NCI-H128 (cell line): Measurements from ENCODE around the gene GNAS-AS1.
A peak's percentile ranks its signal among the peaks of the same experiment; 100 is the strongest.

Experiments
- DNase-seq: peaks from one replicate; lab custom pipeline; 2025; ENCODE audit not compliant: unreplicated experiment; lab: John Stamatoyannopoulos, UW

Gene GNAS-AS1

DNA sequence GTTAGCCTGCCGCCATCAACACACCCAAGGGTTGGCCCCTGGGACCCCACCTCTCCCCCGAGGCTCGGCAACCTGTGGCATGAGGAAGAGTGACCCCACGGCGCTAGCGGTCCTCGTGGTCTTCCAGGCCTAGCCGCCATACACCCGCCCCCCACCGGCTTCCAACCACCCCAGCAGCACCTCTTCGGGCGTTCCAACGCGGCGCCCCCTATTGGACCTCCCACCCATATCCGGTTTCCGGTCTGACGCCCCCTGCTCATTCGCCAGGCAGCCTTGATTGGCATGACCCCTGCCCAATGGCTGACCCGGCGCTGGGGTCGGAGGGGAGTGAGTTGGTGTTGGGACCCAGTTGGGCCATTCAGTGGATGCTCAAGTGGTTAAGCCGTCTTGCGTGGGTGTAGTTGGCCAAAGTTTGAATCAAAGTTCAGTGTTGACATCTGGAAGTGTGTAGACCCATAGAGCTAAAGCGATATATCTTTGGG is at the start of gene GNAS-AS1:
GNAS-AS1 (minus strand) TSS at position 210 of the 482 bp plus-strand sequence.
- peak; percentile 27 for DNase-seq

DNA sequence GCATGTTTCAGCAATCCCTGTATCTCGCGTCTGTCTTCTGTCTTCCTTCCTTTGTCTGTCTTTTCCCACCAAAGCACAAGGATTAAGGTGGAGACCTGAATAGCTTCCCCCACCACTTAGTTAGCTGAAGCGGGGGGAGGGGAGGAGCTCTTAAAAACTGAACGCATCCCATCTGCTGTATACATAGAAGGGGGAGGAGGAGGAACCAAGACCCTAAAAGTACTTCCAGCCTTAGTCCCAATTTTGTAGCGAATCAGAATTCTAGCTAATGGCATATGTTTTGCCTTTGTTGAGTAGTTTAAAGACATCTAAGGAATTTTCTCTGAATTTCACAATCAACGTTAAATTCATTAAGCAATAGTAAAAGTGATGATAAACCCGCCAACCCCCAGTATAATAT is 49.7 kb upstream of the GNAS-AS1 start:
- DNase-seq = no peak

- no peak for DNase-seq
Measured at GRCh38 chr20:58899512-58899911, 48.8 kb upstream of the GNAS-AS1 start.

GRCh38 chr20:58898629-58899408 is 48.1 kb upstream of the GNAS-AS1 start:
- no peak for DNase-seq

DNA sequence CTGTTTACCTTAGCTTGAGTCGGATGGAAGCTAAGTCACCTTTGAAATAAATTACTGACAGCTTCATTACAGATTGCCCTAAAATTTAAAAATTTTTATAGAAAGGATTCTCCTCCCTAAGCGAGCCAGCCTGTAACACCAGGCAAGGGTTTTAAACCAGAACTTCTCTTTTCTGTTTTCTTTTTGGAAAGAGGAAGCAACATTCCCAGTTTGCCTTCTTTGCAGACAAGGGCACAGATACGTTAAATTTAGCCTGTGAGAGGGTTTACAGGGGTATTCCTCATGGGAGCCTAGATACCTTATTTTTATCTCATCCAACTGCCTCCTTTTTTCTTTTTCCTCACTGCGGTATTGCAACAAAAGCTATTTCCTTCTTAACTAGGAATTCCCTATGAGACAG is 46.8 kb upstream of the GNAS-AS1 start:
- DNase-seq = no peak

- no peak for DNase-seq
Measured at GRCh38 chr20:58896820-58897219, 46.1 kb upstream of the GNAS-AS1 start.

DNA sequence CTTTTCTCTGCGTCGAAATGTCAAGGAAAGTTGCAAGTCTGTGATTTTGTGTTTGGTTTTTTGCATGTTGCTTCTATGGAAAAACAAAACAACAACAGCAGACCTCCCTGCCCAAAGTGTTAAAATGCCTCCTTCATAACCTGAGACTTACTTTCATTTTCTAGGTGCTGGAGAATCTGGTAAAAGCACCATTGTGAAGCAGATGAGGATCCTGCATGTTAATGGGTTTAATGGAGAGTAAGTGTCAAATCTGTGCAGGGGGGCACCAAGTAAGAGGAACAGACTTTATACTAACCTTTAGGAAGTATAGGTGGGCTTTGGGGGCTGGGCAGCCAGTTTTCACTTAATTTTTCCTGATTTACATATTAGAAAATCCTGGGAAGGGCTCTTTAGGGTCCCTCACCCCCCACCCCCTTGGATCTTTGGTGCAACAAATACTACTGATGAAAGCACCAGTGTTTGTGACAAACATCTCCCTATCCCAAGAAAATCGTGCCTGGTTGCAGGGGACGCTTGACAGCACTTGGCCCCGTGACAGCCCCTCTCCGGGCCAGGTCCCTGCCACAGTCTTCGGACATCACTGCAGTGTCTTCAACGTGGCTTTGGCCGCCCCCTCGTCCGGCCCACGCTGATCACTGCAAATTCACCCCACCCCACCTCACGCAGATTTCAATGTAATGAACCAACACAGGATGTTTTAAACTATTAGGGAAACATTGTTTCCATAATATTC is 44.9 kb upstream of the GNAS-AS1 start:
- DNase-seq = no peak

DNA sequence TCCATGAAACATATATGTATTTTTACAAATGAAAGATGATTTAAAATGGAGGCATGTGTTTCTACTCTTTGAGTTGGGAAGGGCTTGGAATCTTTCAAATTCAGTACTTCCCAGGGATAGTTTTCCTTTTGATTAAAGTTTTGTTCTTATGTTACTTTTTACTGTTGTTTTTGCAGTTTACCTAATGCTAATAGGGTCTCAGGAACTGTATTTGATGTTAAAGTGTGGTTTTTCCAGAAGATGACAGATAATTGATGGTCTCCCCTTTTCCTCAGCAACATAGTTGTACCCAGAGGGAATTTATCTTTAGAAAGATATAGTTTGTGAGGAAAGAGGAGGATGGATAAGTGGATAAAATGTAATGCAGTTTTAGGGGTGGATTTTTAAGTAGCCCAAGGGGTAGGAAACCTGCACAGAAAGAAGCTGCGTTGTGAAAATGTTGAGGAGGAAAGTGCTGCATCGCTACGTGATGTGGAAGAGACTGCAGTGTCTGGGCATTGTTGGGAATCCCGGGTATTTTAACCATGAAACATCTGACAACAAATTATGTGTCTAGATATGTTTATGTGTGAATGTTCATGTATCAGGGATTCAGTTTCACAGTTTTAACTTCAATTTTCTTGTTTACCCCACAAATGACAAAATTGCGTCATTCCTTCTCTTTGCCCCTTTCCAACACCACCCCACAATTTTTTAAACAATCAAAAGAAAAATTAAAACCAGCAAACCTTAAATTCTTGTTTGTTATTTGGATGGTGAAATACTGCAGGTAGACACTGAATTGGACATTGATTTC is 44.1 kb upstream of the GNAS-AS1 start:
- DNase-seq = no peak

DNA sequence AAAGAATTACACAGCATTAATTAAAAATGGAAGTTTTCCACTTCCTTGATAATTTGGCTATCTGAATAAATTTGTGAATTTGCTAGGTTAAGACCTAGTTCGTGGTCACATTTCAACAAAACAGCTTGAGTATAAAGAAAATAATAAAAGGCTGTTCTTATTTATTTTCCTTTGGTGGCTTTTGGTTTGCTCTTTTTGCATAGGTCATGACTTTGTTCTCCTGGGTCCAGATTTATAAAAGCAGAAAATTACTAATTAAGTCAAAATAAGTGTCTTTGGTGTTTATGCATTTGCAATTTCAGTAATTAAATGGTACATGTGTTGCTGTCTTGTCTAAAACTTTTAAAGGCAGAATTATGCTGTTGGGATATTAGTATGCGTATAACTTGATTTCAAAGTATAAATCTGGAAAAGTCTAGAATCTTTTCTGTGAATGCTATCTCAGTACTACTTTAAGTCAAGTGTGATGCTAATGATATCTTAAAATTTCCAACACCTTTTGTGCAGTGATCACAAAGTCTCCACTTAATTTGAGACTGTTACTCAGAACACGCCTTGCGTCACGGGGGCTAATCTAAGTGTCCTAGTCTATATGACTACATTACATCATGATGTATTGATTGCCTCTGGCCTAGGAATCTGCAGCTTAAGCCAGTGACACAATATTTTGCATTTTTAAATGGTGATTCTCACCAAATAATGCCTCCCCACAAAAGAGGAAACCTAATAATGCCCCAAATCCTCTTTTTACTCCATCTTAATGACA is 42.8 kb upstream of the GNAS-AS1 start:
- DNase-seq = no peak

DNA sequence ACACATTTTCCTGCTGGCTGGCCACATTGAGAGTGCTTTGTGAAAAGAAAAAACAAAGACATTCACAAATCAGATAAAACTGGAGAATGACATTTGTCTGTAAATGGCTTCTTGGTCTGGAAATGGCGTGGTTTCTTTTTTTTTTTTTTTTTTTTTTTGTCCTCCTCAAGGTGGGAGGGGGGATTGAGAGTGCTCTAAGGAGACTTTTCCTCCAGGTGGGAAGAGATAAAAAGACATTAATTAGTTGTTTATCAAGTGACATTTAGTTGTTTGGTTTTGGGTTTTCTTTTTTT is 42.2 kb upstream of the GNAS-AS1 start:
- DNase-seq = no peak

DNA sequence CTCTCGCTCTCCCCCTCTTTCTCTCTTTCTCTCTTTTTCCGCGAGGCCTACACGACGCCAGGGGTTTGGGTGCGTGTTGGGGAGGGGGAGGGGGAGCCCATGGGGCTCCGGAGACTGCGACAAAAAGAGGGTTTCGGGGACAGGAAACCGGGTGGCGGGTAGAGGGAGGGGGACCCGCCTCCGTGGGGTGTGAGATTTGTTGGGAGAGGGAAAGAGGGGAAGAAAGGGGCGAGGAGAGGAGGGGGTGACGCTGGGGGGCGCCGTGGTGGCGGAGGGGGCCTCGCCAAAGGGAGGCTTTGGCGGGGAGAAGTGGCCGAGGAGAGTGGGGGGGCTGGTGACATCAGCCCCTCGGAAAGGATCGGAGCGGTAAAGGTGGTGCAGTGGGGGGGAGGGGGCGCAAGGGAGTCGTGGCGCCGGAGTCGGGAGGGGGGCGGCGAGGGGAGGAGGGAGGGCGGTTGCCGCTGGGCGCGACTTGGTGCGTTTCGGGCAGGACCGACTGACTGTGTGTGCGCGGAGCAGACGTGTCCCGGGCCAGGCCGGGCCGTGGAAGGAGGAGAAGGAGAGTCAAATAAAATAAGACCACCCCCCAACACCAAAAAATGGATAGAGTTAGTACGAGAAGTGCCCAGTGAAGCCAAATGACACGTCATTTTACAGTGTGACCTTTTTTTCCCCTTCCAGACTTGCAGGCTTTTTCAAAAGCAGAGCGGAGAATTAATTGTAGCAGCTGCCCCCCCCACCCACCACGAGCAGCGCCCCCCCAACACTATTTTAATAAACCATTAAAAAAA is 41.6 kb upstream of the GNAS-AS1 start:
- no peak for DNase-seq

DNA sequence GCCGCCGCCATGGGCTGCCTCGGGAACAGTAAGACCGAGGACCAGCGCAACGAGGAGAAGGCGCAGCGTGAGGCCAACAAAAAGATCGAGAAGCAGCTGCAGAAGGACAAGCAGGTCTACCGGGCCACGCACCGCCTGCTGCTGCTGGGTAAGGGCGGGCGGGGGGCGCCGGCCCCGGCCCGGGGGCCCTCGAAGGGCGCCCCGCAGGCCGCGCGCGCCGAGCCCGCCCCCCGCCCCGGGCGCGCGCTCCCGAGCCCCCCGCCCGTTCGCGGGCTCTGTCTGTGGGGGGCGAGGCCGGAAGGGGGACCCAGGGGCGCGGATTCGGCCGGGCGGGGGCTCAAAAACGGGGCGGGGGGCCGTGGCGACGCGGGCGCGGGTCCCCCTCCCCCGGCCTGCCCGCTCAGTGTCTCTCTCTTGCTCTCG is 41.0 kb upstream of the GNAS-AS1 start:
- no peak for DNase-seq

DNA sequence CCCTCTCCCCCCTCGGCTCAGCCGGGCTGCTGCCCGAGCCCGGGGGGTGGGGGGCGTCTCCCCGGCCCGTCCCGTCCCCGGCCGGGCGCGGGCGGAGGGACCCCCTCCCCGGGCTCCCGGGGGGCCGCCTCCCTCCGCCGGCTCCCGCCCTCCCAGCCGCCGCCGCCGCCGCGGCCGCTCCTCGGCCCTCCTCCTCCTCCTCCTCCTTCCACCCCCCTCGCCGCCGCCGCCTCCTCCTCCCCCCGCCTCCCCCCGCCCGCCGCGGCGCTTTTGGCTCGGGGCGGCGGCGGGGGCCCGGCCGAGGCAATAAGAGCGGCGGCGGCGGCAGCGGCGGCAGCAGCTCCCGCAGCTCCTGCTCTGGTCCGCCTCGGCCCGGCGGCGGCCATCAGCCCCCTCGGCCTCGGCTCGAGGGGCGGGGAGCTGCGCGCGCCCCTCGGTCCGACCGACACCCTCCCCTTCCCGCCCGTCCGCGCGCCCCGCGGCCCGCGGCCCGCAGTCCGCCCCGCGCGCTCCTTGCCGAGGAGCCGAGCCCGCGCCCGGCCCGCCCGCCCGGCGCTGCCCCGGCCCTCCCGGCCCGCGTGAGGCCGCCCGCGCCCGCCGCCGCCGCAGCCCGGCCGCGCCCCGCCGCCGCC is 40.5 kb upstream of the GNAS-AS1 start:
- no peak for DNase-seq

- peak; percentile 48 for DNase-seq
Measured at GRCh38 chr20:58890518-58891085, 39.9 kb upstream of the GNAS-AS1 start.

- DNase-seq = no peak
Measured at GRCh38 chr20:58889798-58890517, 39.3 kb upstream of the GNAS-AS1 start.

DNA sequence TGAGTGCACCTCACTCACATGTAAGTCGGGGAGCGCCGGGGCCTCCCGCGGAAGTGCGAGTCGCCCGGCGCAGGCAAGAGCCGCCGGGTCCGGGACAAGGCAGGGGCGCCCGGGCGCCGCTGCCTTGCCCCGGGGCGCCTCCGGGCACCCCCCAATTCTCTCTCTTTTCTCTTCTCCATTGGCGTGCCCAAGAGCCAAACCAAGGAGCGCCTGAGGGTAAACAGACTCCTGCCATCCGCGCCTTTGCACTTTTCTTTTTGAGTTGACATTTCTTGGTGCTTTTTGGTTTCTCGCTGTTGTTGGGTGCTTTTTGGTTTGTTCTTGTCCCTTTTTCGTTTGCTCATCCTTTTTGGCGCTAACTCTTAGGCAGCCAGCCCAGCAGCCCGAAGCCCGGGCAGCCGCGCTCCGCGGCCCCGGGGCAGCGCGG is 38.6 kb upstream of the GNAS-AS1 start:
- no peak for DNase-seq

DNA sequence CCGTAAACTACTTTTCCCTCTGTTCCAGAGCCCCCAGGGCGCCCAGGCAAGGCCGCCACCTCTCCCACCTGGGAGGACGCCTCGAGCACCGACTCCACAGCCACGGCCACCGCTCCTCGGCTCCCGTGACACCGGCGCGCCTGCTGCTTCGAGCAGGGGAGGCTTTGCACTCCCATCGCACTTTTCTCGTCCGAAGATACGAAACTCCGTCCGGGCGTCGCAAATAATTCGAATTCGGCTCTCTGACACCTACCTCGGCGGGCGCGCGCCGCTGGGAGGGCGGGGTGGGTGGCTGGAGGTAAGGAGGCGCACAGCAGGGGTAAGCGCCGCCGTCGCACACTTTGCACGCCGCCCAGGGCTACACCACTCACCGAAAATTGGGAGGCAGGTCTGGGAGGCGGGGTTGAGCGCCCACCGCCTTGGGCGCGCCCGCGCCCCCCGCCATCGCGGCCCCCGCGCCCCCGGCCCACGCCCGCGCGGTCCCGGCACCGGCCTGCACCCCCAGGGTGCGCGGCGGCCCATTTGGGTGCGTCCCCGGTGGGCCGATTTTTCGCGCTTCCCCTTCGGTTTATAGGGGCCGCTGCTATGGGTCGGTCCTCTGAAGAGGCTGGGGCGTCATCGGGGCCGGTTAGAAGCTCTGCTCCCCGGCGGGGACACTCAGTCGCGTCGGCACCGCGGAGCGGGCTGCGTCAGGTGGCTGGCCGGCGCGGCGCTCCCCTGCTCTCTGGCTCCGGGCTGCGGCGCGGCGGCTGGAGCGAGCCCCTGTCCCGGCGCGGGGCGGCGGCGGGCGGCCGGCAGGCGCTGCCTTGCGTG is 38.0 kb upstream of the GNAS-AS1 start:
- peak; percentile 55 for DNase-seq

GRCh38 chr20:58888103-58888502 is 37.4 kb upstream of the GNAS-AS1 start:
- no peak for DNase-seq
